Hepatocyte (in vitro differentiated cells): ENCODE results near the gene ALDH4A1.

ENCODE experiments used
- EZH2 ChIP-seq: fragments of 200-600 bp; sonication (generic); IDR thresholded peaks from 2 replicates; pipeline ENCODE4 v1.6.1; 2016; ENCODE audit warnings: antibody characterized with exemption, mild to moderate bottlenecking, borderline replicate concordance
- TF ChIP-seq, protein P1 (sequence below): fragments of 200-600 bp; sonication (generic); IDR thresholded peaks from 2 replicates; pipeline ENCODE4 v1.5.1; 2016; ENCODE audit warnings: antibody characterized with exemption, mild to moderate bottlenecking; ENCODE audit not compliant: poor library complexity

DNA sequence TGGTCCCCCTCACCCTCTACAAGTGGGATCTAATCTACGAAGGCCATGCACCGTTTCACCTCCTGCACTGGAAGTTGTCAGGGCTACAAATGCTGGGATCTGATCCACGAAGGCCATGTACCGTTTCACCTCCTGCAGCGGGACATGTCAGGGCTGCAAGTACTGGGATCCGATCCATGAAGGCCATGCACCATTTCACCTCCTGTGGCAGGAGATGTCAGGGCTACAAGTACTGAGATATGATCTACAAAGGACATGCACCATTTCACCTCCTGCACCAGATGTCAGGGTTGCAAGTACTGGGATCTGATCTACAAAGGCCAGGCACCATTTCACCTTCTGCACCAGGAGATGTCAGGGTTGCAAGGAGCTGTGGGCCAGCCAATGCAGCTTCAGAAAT lies 7.0 kb downstream of the ALDH4A1 start:
- TF ChIP-seq, protein P1, sequence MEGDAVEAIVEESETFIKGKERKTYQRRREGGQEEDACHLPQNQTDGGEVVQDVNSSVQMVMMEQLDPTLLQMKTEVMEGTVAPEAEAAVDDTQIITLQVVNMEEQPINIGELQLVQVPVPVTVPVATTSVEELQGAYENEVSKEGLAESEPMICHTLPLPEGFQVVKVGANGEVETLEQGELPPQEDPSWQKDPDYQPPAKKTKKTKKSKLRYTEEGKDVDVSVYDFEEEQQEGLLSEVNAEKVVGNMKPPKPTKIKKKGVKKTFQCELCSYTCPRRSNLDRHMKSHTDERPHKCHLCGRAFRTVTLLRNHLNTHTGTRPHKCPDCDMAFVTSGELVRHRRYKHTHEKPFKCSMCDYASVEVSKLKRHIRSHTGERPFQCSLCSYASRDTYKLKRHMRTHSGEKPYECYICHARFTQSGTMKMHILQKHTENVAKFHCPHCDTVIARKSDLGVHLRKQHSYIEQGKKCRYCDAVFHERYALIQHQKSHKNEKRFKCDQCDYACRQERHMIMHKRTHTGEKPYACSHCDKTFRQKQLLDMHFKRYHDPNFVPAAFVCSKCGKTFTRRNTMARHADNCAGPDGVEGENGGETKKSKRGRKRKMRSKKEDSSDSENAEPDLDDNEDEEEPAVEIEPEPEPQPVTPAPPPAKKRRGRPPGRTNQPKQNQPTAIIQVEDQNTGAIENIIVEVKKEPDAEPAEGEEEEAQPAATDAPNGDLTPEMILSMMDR = no peak
- TF ChIP-seq EZH2 = no peak
